Naive thymus-derived CD4-positive, alpha-beta T cell (primary cell): ENCODE results near the gene OR52I1. TPM values are rescaled to one million over a fixed set of nuclear protein-coding genes. Genes with fewer than 3 reads are reported as not detected.

Source experiments
- ATAC-seq: fragments of 150-1000 bp; cut with Tn5 transposase; 2 replicates; pipeline ENCODE4 v1.10.0; 2021; ENCODE audit warnings: mild to moderate bottlenecking, moderate library complexity
- CTCF ChIA-PET: fragments of 350-600 bp; sonication (Branson Sonifier 250); formaldehyde crosslinking; loops from one replicate; lab custom pipeline; 2021; ENCODE audit warnings: antibody characterized with exemption; lab: Charles Lee
- POLR2A ChIA-PET: fragments of 350-600 bp; sonication (Branson Sonifier 250); formaldehyde crosslinking; loops from one replicate; lab custom pipeline; 2021; ENCODE audit warnings: antibody characterized with exemption, inconsistent platforms; lab: Charles Lee
- DNase-seq, 9 donors: peaks; one replicate each; pipeline versions ENCODE4 v3.0.0 to v3.0.0-alpha.2; 2020 to 2022; ENCODE audit warnings: mixed read lengths in 1 of 9
- H3K27ac ChIP-seq: one replicate; pipeline ENCODE4 v1.7.0; 2013; ENCODE audit warnings: mild to moderate bottlenecking, low read depth, low read length, moderate library complexity
- H3K27me3 ChIP-seq, 2 donors: one replicate each; pipeline ENCODE4 v1.7.0; 2013; ENCODE audit warnings: low read length in 2 of 2, mild to moderate bottlenecking in 2 of 2, moderate library complexity in 2 of 2; ENCODE audit not compliant: control insufficient read depth in 2 of 2, insufficient read depth in 2 of 2
- H3K36me3 ChIP-seq, 3 experiments: 1 replicate in 2 of 3; 2 replicates in 1 of 3; pipeline ENCODE4 v1.7.0; 2013; ENCODE audit warnings: low read length in 3 of 3, mild to moderate bottlenecking in 3 of 3, moderate library complexity in 1 of 3; ENCODE audit not compliant: insufficient read depth in 3 of 3, control insufficient read depth in 2 of 3
- H3K4me1 ChIP-seq, 2 donors: one replicate each; pipeline ENCODE4 v1.7.0; 2013; ENCODE audit warnings: low read length in 2 of 2, mild to moderate bottlenecking in 2 of 2, moderate library complexity in 1 of 2; ENCODE audit not compliant: control insufficient read depth in 2 of 2, insufficient read depth in 2 of 2
- H3K4me3 ChIP-seq: 2 replicates; pipeline ENCODE4 v1.7.0; 2013; ENCODE audit warnings: mild to moderate bottlenecking, low read length
- H3K9me3 ChIP-seq, 3 experiments: 1 replicate in 2 of 3; 2 replicates in 1 of 3; pipeline ENCODE4 v1.7.0; 2013; ENCODE audit warnings: low read length in 3 of 3; ENCODE audit not compliant: control insufficient read depth in 2 of 3
- H3K27ac Mint-ChIP-seq, 9 donors: one replicate each; pipeline ENCODE4 v1.8.0; 2020 to 2022; ENCODE audit warnings: mixed read lengths in 9 of 9, mild to moderate bottlenecking in 8 of 9, moderate library complexity in 5 of 9, inconsistent platforms in 2 of 9
- H3K27me3 Mint-ChIP-seq, 5 donors: one replicate each; pipeline ENCODE4 v1.8.0; 2021 to 2022; ENCODE audit warnings: mixed read lengths in 5 of 5, mild to moderate bottlenecking in 1 of 5
- H3K36me3 Mint-ChIP-seq, 5 donors: one replicate each; pipeline ENCODE4 v1.8.0; 2020 to 2022; ENCODE audit warnings: mixed read lengths in 5 of 5, mild to moderate bottlenecking in 3 of 5, inconsistent platforms in 1 of 5
- H3K4me1 Mint-ChIP-seq, 7 donors: one replicate each; pipeline ENCODE4 v1.8.0; 2020 to 2022; ENCODE audit warnings: mixed read lengths in 7 of 7, mild to moderate bottlenecking in 3 of 7, inconsistent platforms in 1 of 7
- H3K4me3 Mint-ChIP-seq, 10 donors: one replicate each; pipeline ENCODE4 v1.8.0; 2020 to 2022; ENCODE audit warnings: mild to moderate bottlenecking in 10 of 10, mixed read lengths in 10 of 10, moderate library complexity in 6 of 10, inconsistent platforms in 2 of 10
- H3K9me3 Mint-ChIP-seq, 11 donors: one replicate each; pipeline ENCODE4 v1.8.0; 2020 to 2022; ENCODE audit warnings: mixed read lengths in 11 of 11, mild to moderate bottlenecking in 4 of 11, inconsistent platforms in 1 of 11, moderate library complexity in 1 of 11
- intact Hi-C, 2 donors: fragments of 100-400 bp; cut with micrococcal nuclease; formaldehyde crosslinking; loops; one replicate each; pipeline ENCODE4 v1.15.1; 2023
- polyA plus RNA-seq, 2 donors: library from polyadenylated mRNA; unstranded; fragments of 300-500 nt; fragmentation: Illumina TruSeq; gene quantifications; one replicate each; pipeline ENCODE4 v1.2.3, GENCODE V29; 2021
- total RNA-seq, 6 experiments: library from RNA in 5 of 6; stranded (reverse) in 5 of 6; gene quantifications; 1 replicate in 5 of 6; 2 replicates in 1 of 6; pipeline ENCODE4 v1.2.3 and lab custom pipeline; 2021 to 2026

The OR52I1 gene
- total and polyA plus RNA-seq, 7 experiments from 2014 or later: 0.07 TPM; not detected in 6

DNA sequence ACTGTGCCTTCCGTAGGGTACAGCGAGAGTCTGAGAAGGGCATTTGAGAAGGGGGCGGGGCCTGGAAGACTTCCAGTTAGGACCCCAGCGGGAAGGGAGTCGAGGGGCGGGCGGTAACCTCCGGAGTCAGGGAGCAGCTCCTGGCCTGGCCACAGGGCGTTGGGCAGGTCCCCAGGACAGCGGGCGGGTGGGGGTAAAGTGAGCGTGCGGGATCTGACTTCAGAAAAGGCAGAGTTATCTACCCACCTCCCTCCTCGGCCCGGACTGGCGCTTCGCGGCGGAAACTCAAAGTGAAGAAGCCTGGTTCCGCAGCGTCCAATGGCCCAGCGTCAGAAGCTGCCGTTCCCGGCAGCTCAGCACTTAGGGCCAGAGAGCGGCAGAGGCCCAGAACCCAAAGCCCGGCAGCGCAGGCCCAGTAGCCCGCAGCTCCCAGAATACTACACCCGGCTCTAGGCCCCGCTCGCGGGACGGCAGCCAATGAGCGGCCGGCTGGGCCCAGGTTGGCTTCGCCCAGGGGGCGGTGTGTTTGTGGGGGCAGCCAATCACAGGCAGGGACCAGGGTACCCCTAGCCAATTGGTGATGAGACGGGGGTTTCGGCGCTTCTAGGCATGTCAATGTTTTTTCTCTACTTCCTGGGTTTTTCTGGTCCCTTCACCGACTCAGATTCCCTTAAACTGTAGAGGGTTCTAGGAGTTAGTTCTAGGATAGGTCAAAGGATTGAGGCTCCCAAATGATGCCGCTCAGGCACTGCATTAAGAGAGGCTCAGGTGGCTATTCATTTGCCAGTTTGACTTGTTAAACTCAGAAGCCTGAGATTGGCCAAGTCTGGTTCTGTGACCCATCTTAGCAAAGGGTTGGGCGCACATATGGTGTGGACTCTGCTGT is 14.2 kb downstream of the OR52I1 start, which contains the start of gene TRIM68:
TRIM68 (minus strand) TSS at position 451 of the 886 bp plus-strand sequence. CDS start 2,727 bp downstream, outside the sequence.
- Mint-ChIP-seq H3K9me3 (peaks cover 0 to 9% (median 0%) of the 10 kb centered on the region in 11 donors), H3K27me3 (peaks cover 0 to 2% (median 0%) of the 10 kb centered on the region in 5 donors), H3K4me3 (peak within 1 kb of the TSS; percentile 80 to 97 (median 91)), H3K27ac (peak within 1 kb of the TSS; percentile 85 to 96 (median 94)), H3K4me1 (peaks cover 29 to 68% (median 56%) of the 10 kb centered on the region in 7 donors), H3K36me3 (peaks cover 0 to 19% (median 11%) of the 10 kb centered on the region in 5 donors)
- peaks cover 2 to 21% (median 7%) of the 10 kb centered on the region in 3 experiments for H3K36me3 ChIP-seq
- no peaks in the 10 kb centered on the region for H3K27me3 ChIP-seq
- peaks cover 15 to 22% of the 10 kb centered on the region in 2 donors for H3K4me1 ChIP-seq
- intact Hi-C loops: loop anchor here (1.0 to 10.0 kb wide), 7 partner anchors 29 to 1877 kb away; partner anchors contain the start of genes TRIM21 (in 2 of the 2), ARFIP2 (in 1 of the 2), FHIP1B (in 1 of the 2) and OR51D1 (in 1 of the 2)
- ATAC-seq (peak; percentile 100), DNase-seq (peak; percentile 87 to 96 (median 94))
- peak within 1 kb of the TSS; percentile 88 for H3K27ac ChIP-seq
- H3K9me3 ChIP-seq: no peaks in the 10 kb centered on the region
- ChIA-PET POLR2A (interaction anchor here (0.7 to 0.8 kb wide), 2 partner anchors 10 to 769 kb away, joined by 3 to 4 read pairs; no protein-coding TSS in a partner anchor), CTCF (no interaction called here)
- peak within 1 kb of the TSS; percentile 80 for H3K4me3 ChIP-seq

- H3K4me1 ChIP-seq: peaks cover 15 to 22% of the 10 kb centered on the region in 2 donors
- peak overlapping the region; percentile 59 for H3K4me3 ChIP-seq
- Mint-ChIP-seq H3K4me3 (peak overlapping the region; percentile 58 to 93 (median 80)), H3K27me3 (peaks cover 0 to 12% (median 0%) of the 10 kb centered on the region in 5 donors), H3K36me3 (peaks cover 0 to 7% (median 0%) of the 10 kb centered on the region in 5 donors), H3K27ac (peak overlapping the region; percentile 18 to 96 (median 92)), H3K4me1 (peaks cover 23 to 53% (median 45%) of the 10 kb centered on the region in 7 donors), H3K9me3 (peaks cover 0 to 9% (median 0%) of the 10 kb centered on the region in 11 donors)
- intact Hi-C loops: no loop called here
- no peaks in the 10 kb centered on the region for H3K9me3 ChIP-seq
- ChIA-PET POLR2A (no interaction called here), CTCF (no interaction called here)
- H3K36me3 ChIP-seq: peaks cover 0 to 5% (median 0%) of the 10 kb centered on the region in 3 experiments
- H3K27ac ChIP-seq: peak overlapping the region; percentile 18
- H3K27me3 ChIP-seq: no peaks in the 10 kb centered on the region
- DNase-seq: peak in 5 of 9 donors; percentile 6 to 21 (median 17)
- no peak for ATAC-seq
Measured at GRCh38 chr11:4610258-4610935, 16.6 kb downstream of the OR52I1 start.

- Histone ChIP-seq H3K27ac (no peak overlapping the region), H3K4me1 (peaks cover 14 to 17% of the 10 kb centered on the region in 2 donors), H3K4me3 (no peak overlapping the region), H3K9me3 (no peaks in the 10 kb centered on the region), H3K27me3 (no peaks in the 10 kb centered on the region), H3K36me3 (peaks cover 0 to 5% (median 0%) of the 10 kb centered on the region in 3 experiments)
- H3K27me3 Mint-ChIP-seq: peaks cover 0 to 14% (median 5%) of the 10 kb centered on the region in 5 donors
- H3K4me1 Mint-ChIP-seq: peaks cover 20 to 38% (median 32%) of the 10 kb centered on the region in 7 donors
- ATAC-seq (no peak), DNase-seq (no peak)
- ChIA-PET POLR2A (interaction anchor here (1.2 kb wide), 1 partner anchor 8 kb away, joined by 3 read pairs; no protein-coding TSS in a partner anchor), CTCF (no interaction called here)
- peaks cover 0 to 12% (median 0%) of the 10 kb centered on the region in 11 donors for H3K9me3 Mint-ChIP-seq
- peak overlapping the region in 1 of 9 donors; percentile 49 for H3K27ac Mint-ChIP-seq
- no peak overlapping the region for H3K4me3 Mint-ChIP-seq
- H3K36me3 Mint-ChIP-seq: peaks cover 0 to 2% (median 0%) of the 10 kb centered on the region in 5 donors
- intact Hi-C loops: no loop called here
Measured at GRCh38 chr11:4611986-4612385, 18.1 kb downstream of the OR52I1 start.

- Mint-ChIP-seq H3K27me3 (peaks cover 0 to 21% (median 17%) of the 10 kb centered on the region in 5 donors), H3K4me3 (no peak overlapping the region), H3K36me3 (no peaks in the 10 kb centered on the region), H3K27ac (no peak overlapping the region), H3K4me1 (peaks cover 0 to 4% (median 0%) of the 10 kb centered on the region in 7 donors), H3K9me3 (peaks cover 0 to 6% (median 0%) of the 10 kb centered on the region in 11 donors)
- Histone ChIP-seq H3K27ac (no peak overlapping the region), H3K27me3 (peaks cover 0 to 3% of the 10 kb centered on the region in 2 donors), H3K4me1 (no peaks in the 10 kb centered on the region), H3K9me3 (no peaks in the 10 kb centered on the region), H3K36me3 (no peaks in the 10 kb centered on the region), H3K4me3 (no peak overlapping the region)
- no peak for ATAC-seq
- no peak for DNase-seq
- ChIA-PET CTCF (no interaction called here), POLR2A (no interaction called here)
- intact Hi-C loops: no loop called here
Measured at GRCh38 chr11:4615856-4616444, 22.1 kb downstream of the OR52I1 start.

- DNase-seq (no peak), ATAC-seq (no peak)
- peaks cover 0 to 3% of the 10 kb centered on the region in 2 donors for H3K27me3 ChIP-seq
- ChIA-PET POLR2A (no interaction called here), CTCF (no interaction called here)
- H3K4me1 ChIP-seq: no peaks in the 10 kb centered on the region
- H3K36me3 ChIP-seq: no peaks in the 10 kb centered on the region
- intact Hi-C loops: no loop called here
- Mint-ChIP-seq H3K4me3 (no peak overlapping the region), H3K9me3 (peaks cover 0 to 15% (median 0%) of the 10 kb centered on the region in 11 donors), H3K27ac (no peak overlapping the region), H3K36me3 (no peaks in the 10 kb centered on the region), H3K4me1 (peaks cover 0 to 3% (median 0%) of the 10 kb centered on the region in 7 donors), H3K27me3 (peaks cover 8 to 26% (median 21%) of the 10 kb centered on the region in 5 donors)
- no peak overlapping the region for H3K4me3 ChIP-seq
- H3K9me3 ChIP-seq: no peaks in the 10 kb centered on the region
- H3K27ac ChIP-seq: no peak overlapping the region
Measured at GRCh38 chr11:4619514-4619913, 25.7 kb downstream of the OR52I1 start.
